Hematopoietic multipotent progenitor cell treated with erythropoietin and hydrocortisone succinate and interleukin-3 and kit ligand, for 17 days (in vitro differentiated cells): ENCODE data around the gene PGAM2.
A peak's percentile ranks its signal among the peaks of the same experiment; 100 is the strongest.
"Not testable (repeated sequence)": the region's sequence is repeated elsewhere in the genome, so short reads cannot be mapped to it uniquely, and the experiment has no call there.

Experiments used
- DNase-seq: peaks from one replicate; pipeline ENCODE4 v3.0.0-alpha.2; 2015; ENCODE audit warnings: low spot score

PGAM2 gene

DNA sequence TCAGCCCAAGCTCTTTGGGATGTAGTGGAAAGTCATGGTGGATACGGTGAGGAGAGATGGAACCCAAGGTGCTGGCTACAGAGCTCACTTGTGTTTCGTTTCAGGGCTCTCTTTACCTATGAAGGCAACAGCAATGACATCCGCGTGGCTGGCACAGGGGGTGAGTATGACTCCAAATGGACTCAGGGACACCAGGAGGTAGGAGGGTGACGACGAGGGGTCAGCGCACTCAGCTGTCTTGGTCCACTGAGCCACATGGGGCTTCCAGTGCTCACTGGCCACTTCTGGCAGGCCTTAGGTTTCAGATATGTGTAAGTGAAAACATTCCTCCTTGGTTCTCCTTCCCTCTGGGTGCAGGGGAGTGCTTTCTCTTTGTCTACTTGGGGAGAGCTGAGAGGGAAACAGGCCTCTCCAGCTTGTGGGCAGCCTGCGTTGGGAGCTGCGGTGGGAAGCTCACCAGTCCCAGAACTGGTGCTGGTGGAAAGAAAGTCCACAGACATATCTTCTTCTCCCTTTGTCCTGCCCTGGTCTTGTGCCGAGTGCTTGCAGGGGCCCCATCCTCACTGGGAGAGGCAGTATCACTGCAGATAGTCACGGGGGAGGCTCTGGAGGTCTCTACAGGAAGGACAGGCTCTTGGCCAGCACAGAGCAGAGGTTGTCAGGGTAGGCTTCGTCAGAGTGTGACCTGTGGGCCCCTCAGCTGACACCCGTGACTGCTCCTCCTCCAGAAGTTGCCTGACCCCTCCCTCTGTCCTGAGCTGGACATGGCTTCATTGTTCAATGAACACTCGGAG is 15.0 kb downstream of the PGAM2 start:
- no peak for DNase-seq

GRCh38 chr7:44048031-44048795 is 17.2 kb downstream of the PGAM2 start:
- no peak for DNase-seq

GRCh38 chr7:44046321-44047061 is 18.9 kb downstream of the PGAM2 start:
- DNase-seq = no peak

DNA sequence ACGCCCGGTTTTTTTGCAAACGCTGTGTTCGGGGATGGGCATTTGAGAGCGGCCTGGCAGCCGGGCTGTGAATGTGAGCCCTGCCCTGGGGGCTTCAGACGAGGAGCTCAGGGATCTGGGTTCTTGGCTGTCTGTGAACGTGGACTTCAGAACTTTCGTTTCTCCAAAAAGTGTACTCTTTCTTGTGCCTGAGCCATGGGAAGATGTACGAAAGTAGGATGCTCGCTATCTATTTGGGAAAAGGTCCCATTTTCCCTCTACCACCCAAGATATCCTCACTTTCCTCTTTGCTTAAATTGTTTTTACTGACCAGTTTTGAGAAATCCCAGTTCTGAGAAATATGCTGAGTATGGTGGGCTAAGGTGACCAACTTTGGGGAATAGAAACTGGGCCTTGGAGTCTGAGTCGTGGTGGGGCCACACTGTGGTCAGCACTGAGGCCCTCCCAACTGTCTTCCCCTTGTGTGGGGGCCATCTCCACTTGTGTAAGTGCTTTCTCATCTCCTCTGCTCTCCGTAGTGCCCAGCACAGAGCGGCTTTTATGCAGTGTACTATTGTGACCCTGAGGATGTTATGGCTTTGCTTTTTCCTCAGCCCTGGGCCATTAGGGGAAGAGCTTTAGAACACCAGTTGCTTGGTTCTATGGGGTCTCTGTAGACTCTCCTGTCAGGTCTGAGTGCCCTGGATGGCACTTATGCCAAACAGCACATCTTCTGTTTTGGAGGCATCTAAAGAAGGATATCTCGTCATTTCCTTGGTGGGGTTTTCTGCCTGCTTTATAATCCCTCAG is 19.9 kb downstream of the PGAM2 start:
- DNase-seq = no peak

- peak; percentile 83 for DNase-seq
Measured at GRCh38 chr7:44044315-44045225, 20.8 kb downstream of the PGAM2 start, which contains the start of gene DBNL. Gene DBNL, plus strand, starts transcription at chr7:44044702. Its CDS starts 36 bp downstream, at chr7:44044738.

- DNase-seq = peak; percentile 9
Measured at GRCh38 chr7:44043902-44044301, 21.5 kb downstream of the PGAM2 start.

- no peak for DNase-seq
Measured at GRCh38 chr7:44042221-44042620, 23.1 kb downstream of the PGAM2 start.

GRCh38 chr7:44040493-44040891 is 24.9 kb downstream of the PGAM2 start:
- not testable (repeated sequence) for DNase-seq

DNA sequence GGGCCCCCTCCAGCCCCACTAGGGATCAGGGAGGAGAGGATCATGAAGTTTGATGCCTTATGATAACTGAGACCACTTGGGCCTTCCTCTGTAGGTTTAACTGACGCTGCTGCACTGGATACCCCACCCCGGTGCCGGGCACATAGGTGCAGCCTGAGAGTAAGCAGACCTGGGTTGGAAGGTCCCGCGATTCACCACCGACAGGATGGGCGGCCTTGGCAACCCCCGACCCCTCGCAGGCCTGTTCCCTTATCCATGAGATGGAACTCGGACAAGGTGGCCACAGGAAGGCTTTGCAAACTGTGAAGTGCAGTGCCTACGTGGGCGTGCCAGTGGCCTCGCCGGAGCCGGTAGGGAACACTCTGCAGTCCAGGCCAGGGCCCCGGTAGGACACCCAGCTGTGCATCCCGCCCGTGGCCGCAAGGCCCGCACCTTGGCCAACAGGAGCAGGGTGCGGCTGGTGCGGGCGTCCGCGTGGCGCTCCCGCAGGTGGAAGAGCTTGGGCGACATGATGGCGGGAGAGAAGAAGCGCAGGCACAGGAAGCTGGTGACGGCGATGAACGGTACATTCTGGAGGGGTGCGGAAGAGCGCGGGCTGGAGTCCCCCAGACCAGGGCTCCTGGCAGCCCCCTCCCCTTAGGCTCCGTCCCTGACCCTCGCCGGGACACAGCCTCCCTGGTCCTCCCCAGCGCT is 25.4 kb downstream of the PGAM2 start:
- DNase-seq = not testable (repeated sequence)

GRCh38 chr7:44038961-44039558 is 26.3 kb downstream of the PGAM2 start:
- DNase-seq = peak; percentile 83

GRCh38 chr7:44038553-44038952 is 26.8 kb downstream of the PGAM2 start:
- DNase-seq = not testable (repeated sequence)

DNA sequence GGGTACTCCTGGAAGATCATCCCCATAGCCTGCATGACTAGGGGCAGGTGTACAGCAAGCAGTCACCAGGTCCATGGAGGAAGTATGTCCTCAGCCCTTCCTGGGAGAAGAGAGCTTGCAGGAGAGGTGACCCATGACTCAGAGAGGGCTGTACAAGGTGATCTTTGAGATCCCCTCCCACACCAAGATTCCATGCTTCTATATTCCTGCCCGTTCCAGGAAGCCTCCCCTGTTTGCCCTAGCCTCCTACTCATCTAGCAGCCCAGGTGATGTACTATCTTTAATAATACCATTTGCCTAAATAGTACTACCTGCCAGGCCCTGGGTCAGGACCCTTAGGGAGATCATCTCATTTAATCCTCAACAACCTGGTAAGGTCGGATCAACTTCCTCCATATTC is 27.4 kb downstream of the PGAM2 start:
- DNase-seq = not testable (repeated sequence)

GRCh38 chr7:44036364-44036763 is 29.0 kb downstream of the PGAM2 start:
- peak; percentile 28 for DNase-seq

- DNase-seq = not testable (repeated sequence)
Measured at GRCh38 chr7:44033971-44034844, 31.2 kb downstream of the PGAM2 start.

GRCh38 chr7:44032031-44032430 is 33.3 kb downstream of the PGAM2 start:
- not testable (repeated sequence) for DNase-seq

DNA sequence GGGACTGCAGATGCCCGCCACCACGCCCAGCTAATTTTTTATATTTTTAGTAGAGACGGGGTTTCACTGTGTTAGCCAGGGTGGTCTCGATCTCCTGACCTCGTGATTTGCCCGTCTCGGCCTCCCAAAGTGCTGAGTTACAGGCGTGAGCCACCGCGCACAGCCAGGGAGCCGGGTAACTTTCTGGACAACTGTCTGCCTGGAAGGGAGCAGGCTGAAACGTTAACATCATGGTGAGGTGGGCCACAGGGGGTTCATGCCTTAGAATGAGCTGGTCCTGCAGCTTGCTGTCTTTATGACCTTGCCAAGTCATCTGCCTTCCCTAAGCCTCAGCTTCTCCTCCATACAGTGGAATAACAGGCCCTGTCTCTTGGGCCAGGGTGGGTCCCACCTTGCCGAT is 34.0 kb downstream of the PGAM2 start:
- DNase-seq = not testable (repeated sequence)

GRCh38 chr7:44030029-44030428 is 35.3 kb downstream of the PGAM2 start:
- DNase-seq = not testable (repeated sequence)

DNA sequence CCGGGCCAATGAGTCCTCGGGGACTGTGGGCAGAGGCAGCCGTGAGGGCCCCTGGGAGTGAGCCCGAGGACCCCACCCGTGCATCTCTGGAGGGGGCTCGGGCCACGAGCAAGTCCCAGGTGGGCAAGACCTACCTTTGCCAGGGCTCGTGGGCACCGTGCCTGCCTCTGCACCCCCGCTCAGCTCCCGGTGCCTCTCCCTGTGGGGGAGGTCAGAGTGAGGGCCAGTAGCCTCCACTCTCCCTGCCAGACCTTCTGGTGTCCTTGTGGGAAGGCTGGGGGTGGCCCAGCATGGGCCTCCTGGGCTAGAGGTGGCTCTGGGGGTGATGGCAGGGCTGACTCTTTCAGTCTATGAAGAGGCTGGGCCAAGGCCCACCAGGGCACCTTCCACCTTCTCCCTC is 35.9 kb downstream of the PGAM2 start:
- not testable (repeated sequence) for DNase-seq
